Measurements from ENCODE around the gene INPP4A. TPM values are rescaled to one million over a fixed set of nuclear protein-coding genes. Genes with fewer than 3 reads are reported as not detected.
A peak's percentile ranks its signal among the peaks of the same experiment; 100 is the strongest.

The INPP4A gene
- polyA plus RNA-seq, 2 of the 4 experiments (the other 2 are of a cell fraction) = 9.4 to 16.0 TPM

DNA sequence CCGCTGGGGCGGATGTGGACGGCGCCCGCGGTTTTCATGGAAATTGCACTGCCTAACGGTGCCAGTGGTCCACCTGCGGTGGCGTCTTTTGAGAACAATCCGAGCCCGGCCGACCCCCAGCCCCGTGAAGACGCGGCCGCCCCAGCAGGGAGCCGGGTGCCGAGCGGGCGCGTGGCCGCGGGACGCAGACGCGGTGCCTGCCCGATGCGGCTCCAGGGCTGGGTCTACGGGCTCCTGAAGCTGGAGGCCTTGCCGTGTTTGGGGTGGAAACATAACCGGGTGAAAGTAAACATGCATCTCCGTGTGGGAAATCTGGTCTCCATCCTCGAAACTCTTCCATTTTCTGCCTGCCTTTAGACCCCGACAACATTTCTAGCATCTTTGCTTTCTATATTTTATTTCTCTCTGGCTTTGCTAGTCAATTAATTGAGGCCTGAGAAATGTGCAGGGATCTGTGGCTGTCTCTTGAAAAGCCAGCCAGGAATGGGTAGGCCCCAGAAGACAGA is 572 bp downstream of the INPP4A start:
- Histone ChIP-seq H3K4me1 (peaks cover 17% of the 10 kb centered on the region), H3K27ac (peak overlapping the region; percentile 83 to 97), H3K4me2 (peak overlapping the region; percentile 88), H3K9me3 (no peaks in the 10 kb centered on the region), H3K4me3 (peak overlapping the region; percentile 85)
- DNase-seq (ENCODE audit: low read depth in 1 of 2, low spot score in 1 of 2) = no peak
- CTCF ChIA-PET = no interaction called here
- peak; percentile 44 to 57; a peak in 5 of 6 replicates for ATAC-seq
- POLR2A ChIA-PET = no interaction called here
- FAIRE-seq = no peak
- TF ChIP-seq, protein P1, sequence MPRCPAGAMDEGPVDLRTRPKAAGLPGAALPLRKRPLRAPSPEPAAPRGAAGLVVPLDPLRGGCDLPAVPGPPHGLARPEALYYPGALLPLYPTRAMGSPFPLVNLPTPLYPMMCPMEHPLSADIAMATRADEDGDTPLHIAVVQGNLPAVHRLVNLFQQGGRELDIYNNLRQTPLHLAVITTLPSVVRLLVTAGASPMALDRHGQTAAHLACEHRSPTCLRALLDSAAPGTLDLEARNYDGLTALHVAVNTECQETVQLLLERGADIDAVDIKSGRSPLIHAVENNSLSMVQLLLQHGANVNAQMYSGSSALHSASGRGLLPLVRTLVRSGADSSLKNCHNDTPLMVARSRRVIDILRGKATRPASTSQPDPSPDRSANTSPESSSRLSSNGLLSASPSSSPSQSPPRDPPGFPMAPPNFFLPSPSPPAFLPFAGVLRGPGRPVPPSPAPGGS (IDR thresholded peaks at IDR 0.05) = no peak
- no peak for TF ChIP-seq TP53 (CRISPR knock-in tag; IDR thresholded peaks at IDR 0.05)
- TF ChIP-seq MYC (IDR thresholded peaks at IDR 0.05; ENCODE audit: borderline replicate concordance, low read length) = no peak
- no peak for TF ChIP-seq HOXB13 (CRISPR knock-in tag; IDR thresholded peaks at IDR 0.05; ENCODE audit: low read depth)
- no peak for TF ChIP-seq JUNB (IDR thresholded peaks at IDR 0.05)
- TF ChIP-seq, protein P2, sequence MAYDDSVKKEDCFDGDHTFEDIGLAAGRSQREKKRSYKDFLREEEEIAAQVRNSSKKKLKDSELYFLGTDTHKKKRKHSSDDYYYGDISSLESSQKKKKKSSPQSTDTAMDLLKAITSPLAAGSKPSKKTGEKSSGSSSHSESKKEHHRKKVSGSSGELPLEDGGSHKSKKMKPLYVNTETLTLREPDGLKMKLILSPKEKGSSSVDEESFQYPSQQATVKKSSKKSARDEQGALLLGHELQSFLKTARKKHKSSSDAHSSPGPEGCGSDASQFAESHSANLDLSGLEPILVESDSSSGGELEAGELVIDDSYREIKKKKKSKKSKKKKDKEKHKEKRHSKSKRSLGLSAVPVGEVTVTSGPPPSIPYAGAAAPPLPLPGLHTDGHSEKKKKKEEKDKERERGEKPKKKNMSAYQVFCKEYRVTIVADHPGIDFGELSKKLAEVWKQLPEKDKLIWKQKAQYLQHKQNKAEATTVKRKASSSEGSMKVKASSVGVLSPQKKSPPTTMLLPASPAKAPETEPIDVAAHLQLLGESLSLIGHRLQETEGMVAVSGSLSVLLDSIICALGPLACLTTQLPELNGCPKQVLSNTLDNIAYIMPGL (CRISPR knock-in tag; IDR thresholded peaks at IDR 0.05; ENCODE audit: borderline replicate concordance) = no peak
- TF ChIP-seq NR3C1 (IDR thresholded peaks at IDR 0.05) = no peak
- TF ChIP-seq GATA3 (IDR thresholded peaks at IDR 0.05; ENCODE audit: borderline replicate concordance) = no peak
- TF ChIP-seq NFE2L2 (conservative IDR thresholded peaks at IDR 0.05; ENCODE audit: low read length) = no peak
- no peak for TF ChIP-seq ESRRA (IDR thresholded peaks at IDR 0.05; ENCODE audit: borderline replicate concordance, low read length)
- TF ChIP-seq HOXB5 (CRISPR knock-in tag; IDR thresholded peaks at IDR 0.05) = no peak
- no peak for TF ChIP-seq CHD2 (IDR thresholded peaks at IDR 0.05; ENCODE audit: low read length, partially characterized antibody)
- TF ChIP-seq, protein P3, sequence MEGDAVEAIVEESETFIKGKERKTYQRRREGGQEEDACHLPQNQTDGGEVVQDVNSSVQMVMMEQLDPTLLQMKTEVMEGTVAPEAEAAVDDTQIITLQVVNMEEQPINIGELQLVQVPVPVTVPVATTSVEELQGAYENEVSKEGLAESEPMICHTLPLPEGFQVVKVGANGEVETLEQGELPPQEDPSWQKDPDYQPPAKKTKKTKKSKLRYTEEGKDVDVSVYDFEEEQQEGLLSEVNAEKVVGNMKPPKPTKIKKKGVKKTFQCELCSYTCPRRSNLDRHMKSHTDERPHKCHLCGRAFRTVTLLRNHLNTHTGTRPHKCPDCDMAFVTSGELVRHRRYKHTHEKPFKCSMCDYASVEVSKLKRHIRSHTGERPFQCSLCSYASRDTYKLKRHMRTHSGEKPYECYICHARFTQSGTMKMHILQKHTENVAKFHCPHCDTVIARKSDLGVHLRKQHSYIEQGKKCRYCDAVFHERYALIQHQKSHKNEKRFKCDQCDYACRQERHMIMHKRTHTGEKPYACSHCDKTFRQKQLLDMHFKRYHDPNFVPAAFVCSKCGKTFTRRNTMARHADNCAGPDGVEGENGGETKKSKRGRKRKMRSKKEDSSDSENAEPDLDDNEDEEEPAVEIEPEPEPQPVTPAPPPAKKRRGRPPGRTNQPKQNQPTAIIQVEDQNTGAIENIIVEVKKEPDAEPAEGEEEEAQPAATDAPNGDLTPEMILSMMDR (IDR thresholded peaks at IDR 0.05) = no peak
- TF ChIP-seq, protein P4, sequence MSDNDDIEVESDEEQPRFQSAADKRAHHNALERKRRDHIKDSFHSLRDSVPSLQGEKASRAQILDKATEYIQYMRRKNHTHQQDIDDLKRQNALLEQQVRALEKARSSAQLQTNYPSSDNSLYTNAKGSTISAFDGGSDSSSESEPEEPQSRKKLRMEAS (IDR thresholded peaks at IDR 0.05) = no peak
- TF ChIP-seq ZC3H11A (IDR thresholded peaks at IDR 0.05) = no peak
- TF ChIP-seq, protein P5, sequence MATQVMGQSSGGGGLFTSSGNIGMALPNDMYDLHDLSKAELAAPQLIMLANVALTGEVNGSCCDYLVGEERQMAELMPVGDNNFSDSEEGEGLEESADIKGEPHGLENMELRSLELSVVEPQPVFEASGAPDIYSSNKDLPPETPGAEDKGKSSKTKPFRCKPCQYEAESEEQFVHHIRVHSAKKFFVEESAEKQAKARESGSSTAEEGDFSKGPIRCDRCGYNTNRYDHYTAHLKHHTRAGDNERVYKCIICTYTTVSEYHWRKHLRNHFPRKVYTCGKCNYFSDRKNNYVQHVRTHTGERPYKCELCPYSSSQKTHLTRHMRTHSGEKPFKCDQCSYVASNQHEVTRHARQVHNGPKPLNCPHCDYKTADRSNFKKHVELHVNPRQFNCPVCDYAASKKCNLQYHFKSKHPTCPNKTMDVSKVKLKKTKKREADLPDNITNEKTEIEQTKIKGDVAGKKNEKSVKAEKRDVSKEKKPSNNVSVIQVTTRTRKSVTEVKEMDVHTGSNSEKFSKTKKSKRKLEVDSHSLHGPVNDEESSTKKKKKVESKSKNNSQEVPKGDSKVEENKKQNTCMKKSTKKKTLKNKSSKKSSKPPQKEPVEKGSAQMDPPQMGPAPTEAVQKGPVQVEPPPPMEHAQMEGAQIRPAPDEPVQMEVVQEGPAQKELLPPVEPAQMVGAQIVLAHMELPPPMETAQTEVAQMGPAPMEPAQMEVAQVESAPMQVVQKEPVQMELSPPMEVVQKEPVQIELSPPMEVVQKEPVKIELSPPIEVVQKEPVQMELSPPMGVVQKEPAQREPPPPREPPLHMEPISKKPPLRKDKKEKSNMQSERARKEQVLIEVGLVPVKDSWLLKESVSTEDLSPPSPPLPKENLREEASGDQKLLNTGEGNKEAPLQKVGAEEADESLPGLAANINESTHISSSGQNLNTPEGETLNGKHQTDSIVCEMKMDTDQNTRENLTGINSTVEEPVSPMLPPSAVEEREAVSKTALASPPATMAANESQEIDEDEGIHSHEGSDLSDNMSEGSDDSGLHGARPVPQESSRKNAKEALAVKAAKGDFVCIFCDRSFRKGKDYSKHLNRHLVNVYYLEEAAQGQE (IDR thresholded peaks at IDR 0.05) = no peak
- WGBS (ENCODE audit: missing lambda C conversion rate) = 2% methylated on average over 7 of the region's 34 CpGs
